Right lobe of liver (tissue), 6 donors: ENCODE measurements around the gene B4GALNT1. TPM values are rescaled to one million over a fixed set of nuclear protein-coding genes. Genes with fewer than 3 reads are reported as not detected.

Experiments used
- ATAC-seq, 4 donors: fragments of 200-7000 bp; cut with Tn5 transposase; one replicate each; pipeline ENCODE4 v1.9.1; 2020; ENCODE audit warnings: mild to moderate bottlenecking in 4 of 4, moderate library complexity in 4 of 4
- DNase-seq, 3 donors: peaks; one replicate each; pipeline ENCODE4 v3.0.0-alpha.2; 2020
- H3K27ac ChIP-seq, 3 donors: fragments of 200-600 bp; one replicate each; pipeline ENCODE4 v1.8.0; 2022
- H3K27me3 ChIP-seq, 2 donors: fragments of 200-600 bp; one replicate each; pipeline ENCODE4 v1.8.0; 2022
- H3K36me3 ChIP-seq, 4 donors: fragments of 200-600 bp; sonication (generic) in 1 of 4; one replicate each; pipeline versions ENCODE4 v1.5.1 to v1.8.0; 2017 to 2022; ENCODE audit warnings: control low read depth in 1 of 4
- H3K4me1 ChIP-seq, 4 donors: fragments of 200-600 bp; sonication (generic) in 1 of 4; one replicate each; pipeline versions ENCODE4 v1.5.1 to v1.8.0; 2017 to 2022; ENCODE audit warnings: control low read depth in 1 of 4
- H3K4me3 ChIP-seq, 3 donors: fragments of 200-600 bp; one replicate each; pipeline ENCODE4 v1.8.0; 2022
- H3K9me3 ChIP-seq, 4 donors: fragments of 200-600 bp; sonication (generic) in 1 of 4; one replicate each; pipeline versions ENCODE4 v1.5.1 to v1.8.0; 2017 to 2022; ENCODE audit warnings: control low read depth in 1 of 4
- POLR2A ChIP-seq: fragments of 450-650 bp; IDR thresholded peaks from one replicate; pipeline ENCODE4 v1.6.1; 2017; ENCODE audit warnings: antibody characterized with exemption, mild to moderate bottlenecking
- WGBS: methylation state at CpG from one replicate; pipeline ENCODE4 v1.1.6; 2018; ENCODE audit warnings: low coverage, low lambda C conversion rate; ENCODE audit not compliant: insufficient coverage; ENCODE audit errors: missing lambda C conversion rate; 5-methylcytosine and 5-hydroxymethylcytosine counted together
- intact Hi-C, 2 donors: fragments of 100-400 bp; cut with DNase I; formaldehyde crosslinking; loops; one replicate each; pipeline versions ENCODE4 v1.11.2 to v1.14.1; 2022
- total RNA-seq, 6 experiments: library from RNA; depleted of rRNA in 2 of 6; stranded (reverse); fragments of >200 nt in 2 of 6; fragmentation: NEBNext Ultra II Directional in 3 of 6; extraction: Animal tissue kit (Norgen Biotek cat#: 25700) in 3 of 6; gene quantifications; one replicate each; pipeline versions ENCODE4 v1.1.0 to v1.2.4, GENCODE V29; 2016 to 2023
- TF ChIP-seq, protein P1 (sequence below), 4 donors: fragments of 200-600 bp in 3 of 4; fragments of 450-650 bp in 1 of 4; IDR thresholded peaks; one replicate each; pipeline versions ENCODE4 v1.5.1 to v1.8.0; 2016 to 2022; ENCODE audit warnings: antibody characterized with exemption in 4 of 4, mild to moderate bottlenecking in 2 of 4
- donor health status: DM: no; HTN: yes; CAD: no.
- donor health status: DM: no; HTN: no; CAD: no.
- donor health status: DM: no; HTN: no; CAD: no.
- donor health status: DM: no; HTN: yes; CAD: no.
- donor health status: DM: no; HTN: yes; CAD: no.

Gene B4GALNT1
- total RNA-seq, 6 experiments from 2014 or later = 0.44 to 3.6 (median 0.78) TPM

DNA sequence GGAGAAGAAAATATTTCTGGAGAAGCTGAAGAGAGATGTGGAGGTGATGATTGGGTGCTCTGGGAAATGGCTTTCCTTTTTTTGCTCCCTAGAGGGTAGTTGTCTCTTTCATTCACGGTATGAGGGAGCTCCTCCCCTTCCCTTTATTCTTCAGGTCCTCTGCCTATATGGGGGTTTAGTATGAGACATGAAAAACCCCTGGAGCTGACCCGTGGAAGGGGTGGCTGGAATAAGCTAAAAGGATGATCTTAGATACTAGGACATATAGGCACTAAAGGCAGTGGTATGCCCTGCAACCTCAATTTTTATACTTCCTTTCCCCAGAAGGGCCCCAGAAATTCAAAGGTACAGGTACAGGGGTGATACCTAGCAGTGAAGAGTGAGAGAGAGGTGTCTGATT is 32.6 kb downstream of the B4GALNT1 start:
- no peak overlapping the region for H3K4me3 ChIP-seq
- H3K27me3 ChIP-seq = no peaks in the 10 kb centered on the region
- no peak for DNase-seq
- H3K9me3 ChIP-seq = no peaks in the 10 kb centered on the region
- TF ChIP-seq, protein P1, sequence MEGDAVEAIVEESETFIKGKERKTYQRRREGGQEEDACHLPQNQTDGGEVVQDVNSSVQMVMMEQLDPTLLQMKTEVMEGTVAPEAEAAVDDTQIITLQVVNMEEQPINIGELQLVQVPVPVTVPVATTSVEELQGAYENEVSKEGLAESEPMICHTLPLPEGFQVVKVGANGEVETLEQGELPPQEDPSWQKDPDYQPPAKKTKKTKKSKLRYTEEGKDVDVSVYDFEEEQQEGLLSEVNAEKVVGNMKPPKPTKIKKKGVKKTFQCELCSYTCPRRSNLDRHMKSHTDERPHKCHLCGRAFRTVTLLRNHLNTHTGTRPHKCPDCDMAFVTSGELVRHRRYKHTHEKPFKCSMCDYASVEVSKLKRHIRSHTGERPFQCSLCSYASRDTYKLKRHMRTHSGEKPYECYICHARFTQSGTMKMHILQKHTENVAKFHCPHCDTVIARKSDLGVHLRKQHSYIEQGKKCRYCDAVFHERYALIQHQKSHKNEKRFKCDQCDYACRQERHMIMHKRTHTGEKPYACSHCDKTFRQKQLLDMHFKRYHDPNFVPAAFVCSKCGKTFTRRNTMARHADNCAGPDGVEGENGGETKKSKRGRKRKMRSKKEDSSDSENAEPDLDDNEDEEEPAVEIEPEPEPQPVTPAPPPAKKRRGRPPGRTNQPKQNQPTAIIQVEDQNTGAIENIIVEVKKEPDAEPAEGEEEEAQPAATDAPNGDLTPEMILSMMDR (IDR thresholded peaks at IDR 0.05) = no peak
- TF ChIP-seq POLR2A = no peak
- H3K27ac ChIP-seq = no peak overlapping the region
- ATAC-seq = no peak
- 85% methylated on average over 2 of the region's 2 CpGs for WGBS
- no peaks in the 10 kb centered on the region for H3K4me1 ChIP-seq
- intact Hi-C loops = no loop called here
- peaks cover 0 to 10% (median 3%) of the 10 kb centered on the region in 4 donors for H3K36me3 ChIP-seq

DNA sequence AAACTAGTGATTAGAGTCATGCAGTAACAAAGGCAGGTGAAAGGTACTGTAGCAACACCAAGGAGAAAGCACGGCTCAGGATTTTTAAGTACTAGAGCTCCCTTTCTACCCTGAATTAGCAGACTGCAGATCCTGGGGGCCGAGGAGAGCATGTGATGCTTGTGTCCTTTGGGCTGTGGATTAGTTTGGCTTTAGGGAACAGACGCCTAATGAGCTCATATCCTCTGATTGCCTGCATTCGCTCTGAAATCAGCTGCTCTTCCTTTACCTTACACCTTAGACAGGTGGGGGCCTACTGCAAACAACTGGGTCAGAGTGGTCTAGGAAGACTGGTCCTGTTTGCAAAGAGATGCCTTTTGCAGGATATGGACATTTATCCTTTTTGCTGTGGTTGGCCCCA is 39.8 kb downstream of the B4GALNT1 start:
- Histone ChIP-seq H3K36me3 (peaks cover 0 to 6% (median 2%) of the 10 kb centered on the region in 4 donors), H3K4me1 (peaks cover 0 to 11% (median 3%) of the 10 kb centered on the region in 4 donors), H3K27me3 (no peaks in the 10 kb centered on the region), H3K9me3 (no peaks in the 10 kb centered on the region), H3K4me3 (no peak overlapping the region), H3K27ac (no peak overlapping the region)
- no peak for DNase-seq
- no peak for TF ChIP-seq POLR2A
- TF ChIP-seq, protein P1 (IDR thresholded peaks at IDR 0.05) = no peak
- WGBS = 96% methylated on average over 3 of the region's 4 CpGs
- intact Hi-C loops = no loop called here
- ATAC-seq = no peak

DNA sequence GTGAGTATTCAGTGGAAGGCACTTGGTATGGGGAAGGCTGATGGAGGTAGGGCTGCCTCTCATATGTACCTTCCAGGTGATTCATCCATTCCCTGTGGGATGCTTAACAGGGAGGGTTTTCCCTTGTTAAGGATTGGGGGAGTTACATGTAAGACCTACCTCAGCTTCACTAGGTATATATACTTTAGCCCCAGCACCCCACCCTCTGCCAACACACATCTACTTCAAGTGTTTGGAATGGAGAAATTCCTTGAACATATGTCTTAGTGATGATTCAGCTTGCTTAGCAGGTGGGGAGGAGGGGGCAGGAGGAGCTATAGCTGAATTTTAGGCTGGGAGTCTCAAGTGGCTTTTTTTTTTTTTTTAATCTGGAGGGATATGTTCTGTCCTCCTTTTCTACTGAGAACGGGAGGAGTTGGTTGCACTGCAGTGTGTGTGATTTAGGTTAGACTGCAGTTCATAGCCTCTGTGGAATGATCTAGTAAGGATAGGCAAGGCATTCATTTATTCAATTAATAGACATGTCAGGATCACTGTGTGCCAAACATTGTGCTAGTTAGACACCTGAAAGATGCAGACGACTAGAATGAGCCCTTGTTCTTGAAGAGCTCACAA is 40.3 kb downstream of the B4GALNT1 start:
- Histone ChIP-seq H3K27me3 (no peaks in the 10 kb centered on the region), H3K4me3 (no peak overlapping the region), H3K9me3 (no peaks in the 10 kb centered on the region), H3K36me3 (peaks cover 0 to 6% (median 2%) of the 10 kb centered on the region in 4 donors), H3K27ac (no peak overlapping the region), H3K4me1 (peaks cover 0 to 11% (median 3%) of the 10 kb centered on the region in 4 donors)
- 80% methylated on average over 2 of the region's 2 CpGs for WGBS
- ATAC-seq (no peak), DNase-seq (no peak)
- TF ChIP-seq, protein P1 (IDR thresholded peaks at IDR 0.05) = no peak
- TF ChIP-seq POLR2A = no peak
- intact Hi-C loops = no loop called here

DNA sequence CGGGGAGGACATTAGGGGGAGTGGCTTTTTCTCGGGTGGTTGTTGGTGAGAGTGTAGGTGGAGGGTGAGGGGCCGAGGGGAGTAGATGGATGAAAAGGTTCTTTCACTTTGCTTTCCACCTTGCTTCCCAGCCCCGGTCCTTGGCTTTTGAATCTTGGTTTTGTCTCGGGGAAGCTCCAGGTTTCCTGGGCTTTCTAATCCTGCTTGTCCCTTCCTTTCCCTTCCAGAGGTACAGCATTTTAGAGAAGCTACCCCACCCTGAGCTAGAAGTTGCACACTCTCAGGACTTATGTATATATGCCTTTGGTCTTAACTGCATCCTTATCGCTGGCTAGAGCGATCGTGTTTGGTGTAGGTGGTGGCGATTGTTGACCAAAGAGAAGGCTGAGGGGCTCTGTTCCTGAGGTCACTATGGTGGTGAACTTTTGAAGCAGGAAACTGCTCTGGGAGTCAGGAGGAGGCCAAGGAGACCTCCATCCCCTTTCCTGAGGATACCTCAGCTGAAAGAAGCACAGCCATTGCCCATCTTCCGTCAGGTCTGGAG is 41.1 kb downstream of the B4GALNT1 start:
- Histone ChIP-seq H3K27ac (no peak overlapping the region), H3K9me3 (no peaks in the 10 kb centered on the region), H3K4me3 (peak overlapping the region; percentile 93 to 98 (median 96)), H3K36me3 (peaks cover 0 to 6% (median 2%) of the 10 kb centered on the region in 4 donors), H3K4me1 (peaks cover 0 to 15% (median 5%) of the 10 kb centered on the region in 4 donors), H3K27me3 (no peaks in the 10 kb centered on the region)
- no peak for ATAC-seq
- TF ChIP-seq POLR2A = no peak
- TF ChIP-seq, protein P1 (IDR thresholded peaks at IDR 0.05) = no peak
- 32% methylated on average over 8 of the region's 10 CpGs for WGBS
- no peak for DNase-seq
- intact Hi-C loops = no loop called here
